HG03575 (cell line): ENCODE data around the gene LHB.

Source experiments
- ATAC-seq: cut with Tn5 transposase; IDR thresholded peaks from one replicate; pipeline ENCODE4 v1.9.1; 2021; ENCODE audit not compliant: unreplicated experiment, insufficient number of reproducible peaks, low FRiP score; ENCODE audit errors: extremely low read depth

Gene LHB

GRCh38 chr19:48989701-48990291, 27.1 kb downstream of the LHB start:
- ATAC-seq = no peak

GRCh38 chr19:48988860-48989259, 28.0 kb downstream of the LHB start:
- ATAC-seq = no peak

- ATAC-seq = no peak
Measured at GRCh38 chr19:48988286-48988685, 28.6 kb downstream of the LHB start.

DNA sequence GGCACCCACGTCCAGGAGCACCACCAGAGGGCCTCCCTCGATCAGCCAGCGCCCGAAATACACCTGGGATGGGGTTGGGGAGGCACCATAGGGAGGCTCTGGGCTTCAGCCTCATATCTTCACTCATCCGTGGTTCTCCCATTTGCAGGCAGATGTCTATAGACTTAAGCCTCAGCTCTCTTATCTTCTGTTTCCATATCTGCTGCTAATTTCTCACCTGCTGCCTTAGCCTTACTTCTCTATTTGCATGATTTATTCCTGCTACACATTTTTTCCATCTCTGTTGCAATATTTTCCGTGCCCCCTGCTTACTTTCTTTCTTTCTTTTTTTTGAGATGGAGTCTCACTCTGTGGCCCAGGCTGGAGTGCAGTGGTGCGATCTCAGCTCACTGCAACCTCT, 29.6 kb downstream of the LHB start:
- ATAC-seq = no peak

GRCh38 chr19:48986211-48986610, 30.7 kb downstream of the LHB start:
- ATAC-seq = no peak

DNA sequence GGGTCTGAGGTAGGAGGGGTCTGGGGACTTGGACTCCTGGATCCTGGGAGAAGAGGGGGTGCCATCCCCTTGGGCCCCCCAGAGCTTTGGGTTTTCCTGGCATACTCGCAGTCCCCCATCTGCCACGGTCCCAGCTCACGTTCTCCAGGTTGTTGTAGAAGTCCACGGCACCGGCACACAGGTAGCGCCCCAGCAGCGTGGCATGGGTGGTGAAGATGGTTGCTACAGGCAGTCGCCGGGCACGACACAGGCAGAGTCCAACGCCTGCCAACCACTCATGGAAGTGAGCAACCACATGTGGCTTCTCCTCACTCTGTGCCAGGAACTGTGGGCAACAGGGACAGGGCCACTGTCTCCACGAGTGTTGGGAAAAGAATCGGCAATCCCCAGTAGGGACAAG, 31.2 kb downstream of the LHB start:
- ATAC-seq = no peak

DNA sequence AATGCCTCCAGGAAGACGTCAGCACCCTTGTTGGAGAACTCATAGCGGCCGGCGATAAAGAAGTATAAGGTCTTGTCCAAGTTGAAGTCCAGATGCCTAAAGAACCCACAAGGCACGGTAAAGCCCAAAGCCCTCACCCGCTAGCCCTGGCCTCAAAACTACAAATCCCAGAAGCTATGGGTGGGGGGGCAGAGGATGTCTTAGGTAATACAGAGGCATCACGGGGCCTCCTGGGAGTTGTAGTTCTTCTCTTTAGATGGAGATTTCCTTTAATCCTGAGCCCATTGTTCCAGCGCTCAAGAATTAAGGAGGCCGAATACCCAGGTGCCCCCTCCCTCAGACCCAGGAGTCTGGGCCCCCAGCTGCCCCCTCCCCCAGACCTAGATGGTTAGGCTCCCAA, 34.6 kb downstream of the LHB start:
- no peak for ATAC-seq

DNA sequence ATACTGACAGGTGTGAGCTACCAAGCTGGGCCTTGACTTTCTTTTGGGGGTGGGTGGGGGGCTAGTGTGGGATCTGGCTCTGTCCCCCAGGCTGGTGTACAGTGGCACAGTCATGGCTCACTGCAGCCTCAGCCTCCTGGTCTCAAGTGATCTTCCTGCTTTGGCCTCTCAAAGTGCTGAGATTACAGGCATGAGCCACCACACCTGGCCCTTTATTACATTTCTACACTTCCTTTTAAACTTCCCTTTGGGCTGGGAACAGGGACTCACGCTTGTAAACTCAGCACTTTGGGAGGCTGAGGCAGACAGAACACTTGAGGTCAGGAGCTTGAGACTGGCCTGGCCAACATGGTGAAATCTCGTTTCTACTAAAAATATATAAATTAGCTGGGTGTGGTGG, 39.8 kb downstream of the LHB start:
- ATAC-seq = no peak

GRCh38 chr19:48975947-48976847, 40.7 kb downstream of the LHB start:
- no peak for ATAC-seq

GRCh38 chr19:48970923-48971395, 45.9 kb downstream of the LHB start:
- ATAC-seq = no peak

- no peak for ATAC-seq
Measured at GRCh38 chr19:48970139-48970766, 46.6 kb downstream of the LHB start.

- ATAC-seq = no peak
Measured at GRCh38 chr19:48969276-48970138, 47.4 kb downstream of the LHB start.

GRCh38 chr19:48968813-48969218, 48.1 kb downstream of the LHB start:
- ATAC-seq = no peak

DNA sequence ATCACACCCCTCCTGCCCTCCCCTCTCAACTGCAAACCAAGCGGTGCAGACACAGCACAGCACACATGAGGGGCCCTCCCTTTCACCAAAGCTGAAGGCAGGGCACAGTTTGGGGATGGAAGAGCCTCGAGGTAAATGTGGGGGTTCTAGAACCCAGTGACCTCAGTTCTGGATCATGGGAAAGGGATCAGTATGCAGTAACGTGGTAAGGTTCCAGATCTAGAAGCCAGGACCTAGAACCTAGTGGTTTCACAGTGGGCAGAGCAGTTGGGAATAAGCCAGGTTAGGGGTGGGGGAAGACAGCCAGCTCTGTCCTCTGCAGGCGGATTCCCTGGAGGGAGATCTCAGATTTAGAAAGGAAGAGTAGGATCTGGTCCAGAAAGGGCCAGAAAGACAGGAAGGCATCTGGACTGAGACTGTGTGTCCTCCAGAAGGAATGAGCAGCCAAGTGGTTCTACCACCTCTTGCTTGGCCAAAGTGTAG, 48.7 kb downstream of the LHB start:
- ATAC-seq = no peak

GRCh38 chr19:48967346-48968178, 49.3 kb downstream of the LHB start:
- ATAC-seq = no peak

- ATAC-seq = no peak
Measured at GRCh38 chr19:48966541-48967345, 50.1 kb downstream of the LHB start.
